SKM-1 (cell line): Measurements from ENCODE around the gene BPTF.
A peak's percentile ranks its signal among the peaks of the same experiment; 100 is the strongest.
"Not testable (repeated sequence)": the region's sequence is repeated elsewhere in the genome, so short reads cannot be mapped to it uniquely, and the experiment has no call there.

Source experiments
- DNase-seq: peaks from one replicate; lab custom pipeline; 2025; ENCODE audit not compliant: unreplicated experiment; lab: John Stamatoyannopoulos, UW

Gene BPTF

GRCh38 chr17:67999291-67999911 lies 174.1 kb downstream of the BPTF start:
- DNase-seq = no peak

- DNase-seq = no peak
Observed at GRCh38 chr17:68004201-68004600, 178.9 kb downstream of the BPTF start.

GRCh38 chr17:68006797-68007196 lies 181.5 kb downstream of the BPTF start:
- DNase-seq = no peak

GRCh38 chr17:68011199-68011665 lies 185.9 kb downstream of the BPTF start:
- peak; percentile 45 for DNase-seq

- no peak for DNase-seq
Observed at GRCh38 chr17:68013385-68013784, 188.1 kb downstream of the BPTF start.

GRCh38 chr17:68015081-68015723 lies 189.9 kb downstream of the BPTF start:
- DNase-seq = no peak

- no peak for DNase-seq
Observed at GRCh38 chr17:68016838-68017237, 191.5 kb downstream of the BPTF start.

GRCh38 chr17:68018493-68018892 lies 193.2 kb downstream of the BPTF start:
- DNase-seq = not testable (repeated sequence)

GRCh38 chr17:68019336-68019674 lies 194.0 kb downstream of the BPTF start:
- DNase-seq = no peak

- DNase-seq = peak; percentile 77
Observed at GRCh38 chr17:68019675-68020408, 194.5 kb downstream of the BPTF start.

GRCh38 chr17:68020409-68020756 lies 195.1 kb downstream of the BPTF start:
- no peak for DNase-seq

- not testable (repeated sequence) for DNase-seq
Observed at GRCh38 chr17:68020791-68021190, 195.5 kb downstream of the BPTF start.

GRCh38 chr17:68021963-68022362 lies 196.7 kb downstream of the BPTF start:
- no peak for DNase-seq

GRCh38 chr17:68022547-68022946 lies 197.2 kb downstream of the BPTF start:
- DNase-seq = not testable (repeated sequence)

- DNase-seq = no peak
Observed at GRCh38 chr17:68029512-68030215, 204.4 kb downstream of the BPTF start.
